ENCODE data around the gene ARHGAP15. TPM values are rescaled to one million over a fixed set of nuclear protein-coding genes. Genes with fewer than 3 reads are reported as not detected.

The ARHGAP15 gene
- total RNA-seq, 2 donors from 2014 or later: 0.86 TPM; not detected in 1

- Histone ChIP-seq H3K27ac (ENCODE audit: low read depth, low read length) (no peak overlapping the region), H3K4me3 (ENCODE audit: low read length) (no peak overlapping the region), H3K27me3 (ENCODE audit: control insufficient read depth, insufficient read depth, low read length, poor library complexity, severe bottlenecking) (no peaks in the 10 kb centered on the region), H3K36me3 (ENCODE audit: control insufficient read depth, insufficient read depth, low read length) (no peaks in the 10 kb centered on the region), H3K4me1 (ENCODE audit: control insufficient read depth, insufficient read depth, low read length) (no peaks in the 10 kb centered on the region), H3K9me3 (ENCODE audit: control insufficient read depth, low read length) (no peaks in the 10 kb centered on the region), H3K9ac (ENCODE audit: extremely low read depth, low read length, poor library complexity, severe bottlenecking) (no peak overlapping the region)
- no peaks in the 10 kb centered on the region for H3K36me3 Mint-ChIP-seq (ENCODE audit: low read depth)
- TF ChIP-seq CTCF (conservative IDR thresholded peaks at IDR 0.05): no peak
- H3K4me3 Mint-ChIP-seq: no peak overlapping the region
- no peaks in the 10 kb centered on the region for H3K27me3 Mint-ChIP-seq (ENCODE audit: insufficient read depth)
- no peaks in the 10 kb centered on the region for H3K9me3 Mint-ChIP-seq
- DNase-seq: no peak
- no peak overlapping the region for H3K27ac Mint-ChIP-seq
- WGBS, 2 experiments (ENCODE audit: insufficient coverage in 1 of 2, insufficient read length in 1 of 2): 96% methylated on average over 3 of the region's 3 CpGs; no CpG with 5 or more reads in 1 of the 2 experiments
- H3K4me1 Mint-ChIP-seq: peaks cover 9% of the 10 kb centered on the region
Observed at GRCh38 chr2:143219266-143219665, 90.0 kb downstream of the ARHGAP15 start.

GRCh38 chr2:143223556-143223955 lies 94.3 kb downstream of the ARHGAP15 start:
- Mint-ChIP-seq H3K27ac (no peak overlapping the region), H3K27me3 (ENCODE audit: insufficient read depth) (no peaks in the 10 kb centered on the region), H3K36me3 (ENCODE audit: low read depth) (no peaks in the 10 kb centered on the region), H3K4me1 (peaks cover 20% of the 10 kb centered on the region), H3K4me3 (no peak overlapping the region), H3K9me3 (no peaks in the 10 kb centered on the region)
- Histone ChIP-seq H3K9ac (ENCODE audit: extremely low read depth, low read length, poor library complexity, severe bottlenecking) (no peak overlapping the region), H3K9me3 (ENCODE audit: control insufficient read depth, low read length) (no peaks in the 10 kb centered on the region), H3K27ac (ENCODE audit: low read depth, low read length) (no peak overlapping the region), H3K27me3 (ENCODE audit: control insufficient read depth, insufficient read depth, low read length, poor library complexity, severe bottlenecking) (no peaks in the 10 kb centered on the region), H3K36me3 (ENCODE audit: control insufficient read depth, insufficient read depth, low read length) (no peaks in the 10 kb centered on the region), H3K4me3 (ENCODE audit: low read length) (no peak overlapping the region), H3K4me1 (ENCODE audit: control insufficient read depth, insufficient read depth, low read length) (no peaks in the 10 kb centered on the region)
- no peak for TF ChIP-seq CTCF (conservative IDR thresholded peaks at IDR 0.05)
- 100% methylated on average over 1 of the region's 1 CpG; no CpG with 5 or more reads in 1 of the 2 experiments for WGBS, 2 experiments (ENCODE audit: insufficient coverage in 1 of 2, insufficient read length in 1 of 2)
- DNase-seq: no peak

- no peak for TF ChIP-seq CTCF (conservative IDR thresholded peaks at IDR 0.05)
- WGBS, 2 experiments (ENCODE audit: insufficient coverage in 1 of 2, insufficient read length in 1 of 2): 96 to 100% methylated on average over 2 to 4 of the region's 4 CpGs
Observed at GRCh38 chr2:143225931-143226330, 96.7 kb downstream of the ARHGAP15 start.

More at GRCh38 chr2:143225931-143226330, 96.7 kb downstream of the ARHGAP15 start:
- no peak overlapping the region for H3K4me3 Mint-ChIP-seq
- H3K4me1 Mint-ChIP-seq: peaks cover 32% of the 10 kb centered on the region
- Histone ChIP-seq H3K9ac (ENCODE audit: extremely low read depth, low read length, poor library complexity, severe bottlenecking) (no peak overlapping the region), H3K9me3 (ENCODE audit: control insufficient read depth, low read length) (no peaks in the 10 kb centered on the region), H3K4me3 (ENCODE audit: low read length) (no peak overlapping the region), H3K27ac (ENCODE audit: low read depth, low read length) (no peak overlapping the region), H3K27me3 (ENCODE audit: control insufficient read depth, insufficient read depth, low read length, poor library complexity, severe bottlenecking) (no peaks in the 10 kb centered on the region), H3K36me3 (ENCODE audit: control insufficient read depth, insufficient read depth, low read length) (no peaks in the 10 kb centered on the region), H3K4me1 (ENCODE audit: control insufficient read depth, insufficient read depth, low read length) (no peaks in the 10 kb centered on the region)
- no peaks in the 10 kb centered on the region for H3K9me3 Mint-ChIP-seq
- no peaks in the 10 kb centered on the region for H3K27me3 Mint-ChIP-seq (ENCODE audit: insufficient read depth)
- H3K27ac Mint-ChIP-seq: no peak overlapping the region
- DNase-seq: no peak
- H3K36me3 Mint-ChIP-seq (ENCODE audit: low read depth): no peaks in the 10 kb centered on the region
